Activated T-helper 2 cell treated with anti-CD3 and anti-CD28 coated beads, Interferon-gamma antibody, Interleukin-2, Interleukin-4, amounts not matched to agents 10 μg/mL and 5 μg/mL and 100 μg/mL, durations not matched to agents 14 hours and 24 hours and 36 hours (primary cell): ENCODE measurements around the gene KRTAP5-9. TPM values are rescaled to one million over a fixed set of nuclear protein-coding genes. Genes with fewer than 3 reads are reported as not detected.

Experiments used
- DNase-seq: peaks from one replicate; pipeline ENCODE4 v3.0.0; 2021; ENCODE audit warnings: low spot score
- H3K27ac Mint-ChIP-seq: one replicate; pipeline ENCODE4 v1.8.0; 2021; ENCODE audit warnings: mixed read lengths
- H3K27me3 Mint-ChIP-seq: one replicate; pipeline ENCODE4 v1.8.0; 2021; ENCODE audit warnings: low read depth, mixed read lengths
- H3K36me3 Mint-ChIP-seq: one replicate; pipeline ENCODE4 v1.8.0; 2021; ENCODE audit warnings: low read depth, mixed read lengths
- H3K4me1 Mint-ChIP-seq: one replicate; pipeline ENCODE4 v1.8.0; 2021; ENCODE audit warnings: low read depth, mixed read lengths
- H3K4me3 Mint-ChIP-seq: one replicate; pipeline ENCODE4 v1.8.0; 2021; ENCODE audit warnings: low read depth, mild to moderate bottlenecking, moderate library complexity, mixed read lengths
- H3K9me3 Mint-ChIP-seq: one replicate; pipeline ENCODE4 v1.8.0; 2021; ENCODE audit warnings: mixed read lengths
- intact Hi-C: fragments of 100-400 bp; cut with micrococcal nuclease; formaldehyde crosslinking; loops from one replicate; pipeline ENCODE4 v1.15.1; 2023
- total RNA-seq: library from RNA; stranded (reverse); gene quantifications from 2 replicates; pipeline ENCODE4 v1.2.3, GENCODE V29; 2022

KRTAP5-9 gene
- total RNA-seq: not detected in 2 replicates

GRCh38 chr11:71548120-71548519 lies at the start of gene KRTAP5-9:
Gene KRTAP5-9, plus strand, starts transcription at chr11:71548420. Its CDS starts 238 bp downstream, at chr11:71548658.
- no peaks in the 10 kb centered on the region for H3K36me3 Mint-ChIP-seq
- H3K27me3 Mint-ChIP-seq: peaks cover 6% of the 10 kb centered on the region
- H3K9me3 Mint-ChIP-seq: no peaks in the 10 kb centered on the region
- intact Hi-C loops: no loop called here
- peaks cover 6% of the 10 kb centered on the region for H3K4me1 Mint-ChIP-seq
- no peak for DNase-seq
- no peak within 1 kb of the TSS for H3K4me3 Mint-ChIP-seq
- no peak within 1 kb of the TSS for H3K27ac Mint-ChIP-seq

- no peaks in the 10 kb centered on the region for H3K9me3 Mint-ChIP-seq
- H3K4me1 Mint-ChIP-seq: peaks cover 8% of the 10 kb centered on the region
- intact Hi-C loops: no loop called here
- no peaks in the 10 kb centered on the region for H3K27me3 Mint-ChIP-seq
- H3K36me3 Mint-ChIP-seq: peaks cover 71% of the 10 kb centered on the region
- H3K27ac Mint-ChIP-seq: peak overlapping the region; percentile 85
- no peak overlapping the region for H3K4me3 Mint-ChIP-seq
- no peak for DNase-seq
These were observed 49.1 kb upstream of the KRTAP5-9 start for GRCh38 chr11:71499125-71499524.

- H3K27me3 Mint-ChIP-seq: no peaks in the 10 kb centered on the region
- no peak overlapping the region for H3K4me3 Mint-ChIP-seq
- no peaks in the 10 kb centered on the region for H3K9me3 Mint-ChIP-seq
- H3K27ac Mint-ChIP-seq: no peak overlapping the region
- DNase-seq: no peak
- peaks cover 8% of the 10 kb centered on the region for H3K4me1 Mint-ChIP-seq
- H3K36me3 Mint-ChIP-seq: peaks cover 68% of the 10 kb centered on the region
- intact Hi-C loops: no loop called here
These were observed 48.7 kb upstream of the KRTAP5-9 start for GRCh38 chr11:71499546-71499945.

- peak overlapping the region; percentile 47 for H3K27ac Mint-ChIP-seq
- peaks cover 67% of the 10 kb centered on the region for H3K36me3 Mint-ChIP-seq
- H3K9me3 Mint-ChIP-seq: no peaks in the 10 kb centered on the region
- H3K4me3 Mint-ChIP-seq: no peak overlapping the region
- no peak for DNase-seq
- intact Hi-C loops: no loop called here
- H3K27me3 Mint-ChIP-seq: no peaks in the 10 kb centered on the region
- peaks cover 4% of the 10 kb centered on the region for H3K4me1 Mint-ChIP-seq
These were observed 47.6 kb upstream of the KRTAP5-9 start for GRCh38 chr11:71500601-71501021.

GRCh38 chr11:71501071-71501985 lies 46.9 kb upstream of the KRTAP5-9 start:
- H3K4me3 Mint-ChIP-seq: no peak overlapping the region
- H3K36me3 Mint-ChIP-seq: peaks cover 67% of the 10 kb centered on the region
- H3K27me3 Mint-ChIP-seq: no peaks in the 10 kb centered on the region
- H3K4me1 Mint-ChIP-seq: peaks cover 4% of the 10 kb centered on the region
- no peak overlapping the region for H3K27ac Mint-ChIP-seq
- H3K9me3 Mint-ChIP-seq: no peaks in the 10 kb centered on the region
- intact Hi-C loops: no loop called here
- no peak for DNase-seq

GRCh38 chr11:71502026-71502425 lies 46.2 kb upstream of the KRTAP5-9 start:
- Mint-ChIP-seq H3K27ac (no peak overlapping the region), H3K4me1 (peaks cover 4% of the 10 kb centered on the region), H3K9me3 (no peaks in the 10 kb centered on the region), H3K4me3 (no peak overlapping the region), H3K36me3 (peaks cover 67% of the 10 kb centered on the region), H3K27me3 (no peaks in the 10 kb centered on the region)
- intact Hi-C loops: no loop called here
- DNase-seq: no peak

GRCh38 chr11:71502871-71503435 lies 45.3 kb upstream of the KRTAP5-9 start:
- intact Hi-C loops: no loop called here
- peaks cover 1% of the 10 kb centered on the region for H3K9me3 Mint-ChIP-seq
- DNase-seq: no peak
- peaks cover 64% of the 10 kb centered on the region for H3K36me3 Mint-ChIP-seq
- no peaks in the 10 kb centered on the region for H3K27me3 Mint-ChIP-seq
- peaks cover 4% of the 10 kb centered on the region for H3K4me1 Mint-ChIP-seq
- H3K4me3 Mint-ChIP-seq: no peak overlapping the region
- no peak overlapping the region for H3K27ac Mint-ChIP-seq

GRCh38 chr11:71504531-71504930 lies 43.7 kb upstream of the KRTAP5-9 start:
- Mint-ChIP-seq H3K27ac (no peak overlapping the region), H3K4me1 (no peaks in the 10 kb centered on the region), H3K27me3 (no peaks in the 10 kb centered on the region), H3K36me3 (peaks cover 49% of the 10 kb centered on the region), H3K4me3 (no peak overlapping the region), H3K9me3 (peaks cover 17% of the 10 kb centered on the region)
- intact Hi-C loops: no loop called here
- DNase-seq: no peak

- DNase-seq: no peak
- H3K27ac Mint-ChIP-seq: no peak overlapping the region
- intact Hi-C loops: no loop called here
- H3K9me3 Mint-ChIP-seq: peaks cover 21% of the 10 kb centered on the region
- peaks cover 46% of the 10 kb centered on the region for H3K36me3 Mint-ChIP-seq
- no peaks in the 10 kb centered on the region for H3K27me3 Mint-ChIP-seq
- no peak overlapping the region for H3K4me3 Mint-ChIP-seq
- no peaks in the 10 kb centered on the region for H3K4me1 Mint-ChIP-seq
These were observed 43.2 kb upstream of the KRTAP5-9 start for GRCh38 chr11:71505001-71505400.

- no peak for DNase-seq
- Mint-ChIP-seq H3K9me3 (peaks cover 21% of the 10 kb centered on the region), H3K36me3 (peaks cover 39% of the 10 kb centered on the region), H3K4me3 (no peak overlapping the region), H3K27me3 (no peaks in the 10 kb centered on the region), H3K4me1 (no peaks in the 10 kb centered on the region), H3K27ac (no peak overlapping the region)
- intact Hi-C loops: no loop called here
These were observed 42.4 kb upstream of the KRTAP5-9 start for GRCh38 chr11:71505781-71506180.

- DNase-seq: no peak
- H3K36me3 Mint-ChIP-seq: peaks cover 31% of the 10 kb centered on the region
- no peak overlapping the region for H3K27ac Mint-ChIP-seq
- intact Hi-C loops: no loop called here
- H3K4me1 Mint-ChIP-seq: no peaks in the 10 kb centered on the region
- H3K9me3 Mint-ChIP-seq: peaks cover 25% of the 10 kb centered on the region
- no peak overlapping the region for H3K4me3 Mint-ChIP-seq
- H3K27me3 Mint-ChIP-seq: no peaks in the 10 kb centered on the region
These were observed 41.1 kb upstream of the KRTAP5-9 start for GRCh38 chr11:71507102-71507501.

GRCh38 chr11:71518506-71519471 lies 29.4 kb upstream of the KRTAP5-9 start:
- Mint-ChIP-seq H3K36me3 (no peaks in the 10 kb centered on the region), H3K9me3 (no peaks in the 10 kb centered on the region), H3K4me3 (no peak overlapping the region), H3K27ac (no peak overlapping the region), H3K27me3 (no peaks in the 10 kb centered on the region), H3K4me1 (no peaks in the 10 kb centered on the region)
- DNase-seq: no peak
- intact Hi-C loops: no loop called here
